Measurements from ENCODE around the gene ANKRD22. TPM values are rescaled to one million over a fixed set of nuclear protein-coding genes. Genes with fewer than 3 reads are reported as not detected.

Gene ANKRD22
- total and polyA plus RNA-seq, 12 donors = 0.29 to 2.0 (median 0.40) TPM; not detected in 4

DNA sequence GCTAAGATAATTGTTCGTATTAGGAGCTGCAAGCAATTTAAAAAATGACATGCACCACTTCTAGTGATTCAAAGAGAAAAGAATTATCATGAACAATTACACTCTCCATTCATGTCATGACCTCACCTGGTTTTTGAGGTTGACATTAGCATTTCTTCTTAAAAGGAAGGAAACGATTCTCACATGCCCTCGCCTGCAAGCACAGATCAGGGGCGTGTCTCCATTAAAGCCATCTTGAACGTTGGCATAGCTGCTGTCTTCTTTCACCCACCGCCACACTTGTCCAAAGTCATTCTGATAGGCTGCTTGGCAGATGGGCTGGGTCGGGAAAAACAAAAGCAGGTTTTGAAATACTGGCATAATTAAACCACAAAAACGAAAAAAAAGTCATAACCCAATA is 19.9 kb downstream of the ANKRD22 start:
- 77 to 79% (median 78%) methylated on average over 8 of the region's 8 CpGs for WGBS, 4 donors
- Histone ChIP-seq H3K4me3 (no peak overlapping the region), H3K9me3 (replicated peaks in 1 of 3) (no peaks in the 10 kb centered on the region), H3K4me1 (replicated peaks in 1 of 2) (peaks cover 0 to 16% of the 10 kb centered on the region in 2 donors), H3K27me3 (no peaks in the 10 kb centered on the region), H3K36me3 (replicated peaks in 1 of 2) (no peaks in the 10 kb centered on the region), H3K27ac (no peak overlapping the region)
- TF ChIP-seq CTCF (IDR thresholded peaks at IDR 0.05) = no peak
- TF ChIP-seq POLR2A (IDR thresholded peaks at IDR 0.05) = no peak
- DNase-seq = no peak
- intact Hi-C loops (cut with DNase I) = loop anchor here (10.0 kb wide), 1 partner anchor 383 kb away; no protein-coding TSS in a partner anchor

GRCh38 chr10:88830643-88831268 is 20.9 kb downstream of the ANKRD22 start:
- DNase-seq = no peak
- intact Hi-C loops (cut with DNase I) = loop anchor here (10.0 kb wide), 1 partner anchor 384 kb away; no protein-coding TSS in a partner anchor
- 85 to 90% (median 88%) methylated on average over 9 of the region's 9 CpGs for WGBS, 4 donors
- Histone ChIP-seq H3K4me3 (no peak overlapping the region), H3K4me1 (replicated peaks in 1 of 2) (peaks cover 0 to 13% of the 10 kb centered on the region in 2 donors), H3K27me3 (no peaks in the 10 kb centered on the region), H3K27ac (no peak overlapping the region), H3K36me3 (replicated peaks in 1 of 2) (no peaks in the 10 kb centered on the region), H3K9me3 (replicated peaks in 1 of 3) (no peaks in the 10 kb centered on the region)
- TF ChIP-seq CTCF (IDR thresholded peaks at IDR 0.05) = no peak
- no peak for TF ChIP-seq POLR2A (IDR thresholded peaks at IDR 0.05)

- WGBS, 4 donors = 28 to 48% (median 36%) methylated on average over 1 of the region's 1 CpG
- Histone ChIP-seq H3K27me3 (no peaks in the 10 kb centered on the region), H3K36me3 (replicated peaks in 1 of 2) (no peaks in the 10 kb centered on the region), H3K4me1 (replicated peaks in 1 of 2) (peaks cover 0 to 12% of the 10 kb centered on the region in 2 donors), H3K4me3 (no peak overlapping the region), H3K27ac (peak overlapping the region in 1 of 5 donors; percentile 41), H3K9me3 (replicated peaks in 1 of 3) (no peaks in the 10 kb centered on the region)
- DNase-seq = no peak
- TF ChIP-seq CTCF (IDR thresholded peaks at IDR 0.05) = no peak
- TF ChIP-seq POLR2A (IDR thresholded peaks at IDR 0.05) = no peak
- intact Hi-C loops (cut with DNase I) = no loop called here
These were observed 23.3 kb downstream of the ANKRD22 start for GRCh38 chr10:88828310-88828709.

- Histone ChIP-seq H3K4me3 (no peak overlapping the region), H3K36me3 (replicated peaks in 1 of 2) (no peaks in the 10 kb centered on the region), H3K27ac (no peak overlapping the region), H3K9me3 (replicated peaks in 1 of 3) (no peaks in the 10 kb centered on the region), H3K27me3 (no peaks in the 10 kb centered on the region), H3K4me1 (replicated peaks in 1 of 2) (peaks cover 0 to 12% of the 10 kb centered on the region in 2 donors)
- 89 to 96% (median 93%) methylated on average over 2 of the region's 2 CpGs for WGBS, 4 donors
- TF ChIP-seq POLR2A (IDR thresholded peaks at IDR 0.05) = no peak
- no peak for TF ChIP-seq CTCF (IDR thresholded peaks at IDR 0.05)
- no peak for DNase-seq
- intact Hi-C loops (cut with DNase I) = no loop called here
These were observed 24.0 kb downstream of the ANKRD22 start for GRCh38 chr10:88827671-88828070.

Data from adrenal gland (tissue), 12 donors.